Hepatocyte (in vitro differentiated cells): ENCODE results near the gene CLEC16A.

Source experiments
- EZH2 ChIP-seq: fragments of 200-600 bp; sonication (generic); IDR thresholded peaks from 2 replicates; pipeline ENCODE4 v1.6.1; 2016; ENCODE audit warnings: antibody characterized with exemption, mild to moderate bottlenecking, borderline replicate concordance
- TF ChIP-seq, protein P1 (sequence below): fragments of 200-600 bp; sonication (generic); IDR thresholded peaks from 2 replicates; pipeline ENCODE4 v1.5.1; 2016; ENCODE audit warnings: antibody characterized with exemption, mild to moderate bottlenecking; ENCODE audit not compliant: poor library complexity

- TF ChIP-seq, protein P1, sequence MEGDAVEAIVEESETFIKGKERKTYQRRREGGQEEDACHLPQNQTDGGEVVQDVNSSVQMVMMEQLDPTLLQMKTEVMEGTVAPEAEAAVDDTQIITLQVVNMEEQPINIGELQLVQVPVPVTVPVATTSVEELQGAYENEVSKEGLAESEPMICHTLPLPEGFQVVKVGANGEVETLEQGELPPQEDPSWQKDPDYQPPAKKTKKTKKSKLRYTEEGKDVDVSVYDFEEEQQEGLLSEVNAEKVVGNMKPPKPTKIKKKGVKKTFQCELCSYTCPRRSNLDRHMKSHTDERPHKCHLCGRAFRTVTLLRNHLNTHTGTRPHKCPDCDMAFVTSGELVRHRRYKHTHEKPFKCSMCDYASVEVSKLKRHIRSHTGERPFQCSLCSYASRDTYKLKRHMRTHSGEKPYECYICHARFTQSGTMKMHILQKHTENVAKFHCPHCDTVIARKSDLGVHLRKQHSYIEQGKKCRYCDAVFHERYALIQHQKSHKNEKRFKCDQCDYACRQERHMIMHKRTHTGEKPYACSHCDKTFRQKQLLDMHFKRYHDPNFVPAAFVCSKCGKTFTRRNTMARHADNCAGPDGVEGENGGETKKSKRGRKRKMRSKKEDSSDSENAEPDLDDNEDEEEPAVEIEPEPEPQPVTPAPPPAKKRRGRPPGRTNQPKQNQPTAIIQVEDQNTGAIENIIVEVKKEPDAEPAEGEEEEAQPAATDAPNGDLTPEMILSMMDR, result no peak
- TF ChIP-seq EZH2, result no peak
Observed at GRCh38 chr16:11024333-11025053, 80.1 kb downstream of the CLEC16A start.
